ENCODE data around the gene UBL5.

Gene UBL5

DNA sequence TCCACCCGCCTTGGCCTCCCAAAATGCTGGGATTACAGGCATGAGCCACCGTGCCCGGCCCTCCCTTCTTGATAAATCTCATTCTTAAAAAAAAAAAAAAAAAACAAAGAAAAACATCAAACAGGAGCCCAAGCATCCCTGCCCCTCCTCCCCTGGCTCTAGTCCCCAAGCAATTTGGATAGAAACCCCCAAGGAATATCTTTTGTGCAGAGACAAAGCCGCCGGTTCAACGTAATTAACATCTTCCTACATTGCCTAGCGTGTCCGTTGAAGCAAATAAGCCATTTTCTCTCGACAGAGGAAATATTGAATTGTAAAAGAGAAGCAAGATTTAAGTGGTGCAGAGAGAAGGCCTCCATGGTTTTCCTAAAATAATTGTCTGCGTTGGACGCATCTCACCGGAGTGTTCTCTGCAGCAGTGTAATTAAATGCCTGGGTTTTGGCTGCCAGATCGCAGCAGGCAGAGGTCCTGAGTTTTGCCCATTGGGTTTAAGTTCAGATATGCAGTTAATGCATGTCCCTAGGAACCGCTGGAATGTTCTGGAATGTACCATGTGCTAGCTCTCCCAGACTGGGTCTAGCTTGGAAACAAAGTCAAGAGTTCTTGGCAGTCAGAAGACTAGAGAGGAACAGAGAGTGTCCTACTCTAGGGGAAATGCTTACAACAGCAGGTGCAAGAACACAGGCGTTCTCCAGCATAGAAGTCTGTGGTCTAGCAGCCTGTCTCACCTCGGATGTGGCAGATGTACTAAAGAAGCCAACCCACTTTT is 38.2 kb downstream of the UBL5 start:
- H4K12ac ChIP-seq (ENCODE audit: low read depth, low read length): no peak overlapping the region
- no peak overlapping the region for H3K18ac ChIP-seq (ENCODE audit: low read length)
- H3K9me3 ChIP-seq (ENCODE audit: insufficient read depth, low read depth, low read length): peaks cover 2% of the 10 kb centered on the region
- no CpG with 5 or more reads among the region's 16 CpGs for WGBS (ENCODE audit: extremely low coverage, insufficient coverage, insufficient read length)
- no peak for DNase-seq
- no peaks in the 10 kb centered on the region for H3K36me3 ChIP-seq (ENCODE audit: control insufficient read depth in 1 of 2, insufficient read depth in 2 of 2, low read length in 2 of 2)
- no peak overlapping the region for H2BK12ac ChIP-seq (ENCODE audit: low read length)
- no peaks in the 10 kb centered on the region for H3K4me1 ChIP-seq (ENCODE audit: control insufficient read depth in 1 of 2, insufficient read depth in 2 of 2, low read length in 2 of 2)
- H3K79me1 ChIP-seq (ENCODE audit: low read length): no peaks in the 10 kb centered on the region
- no peak overlapping the region for H3K4me3 ChIP-seq (ENCODE audit: low read depth, low read length)
- H3K27me3 ChIP-seq (ENCODE audit: insufficient read depth, low read length): no peaks in the 10 kb centered on the region
- no peak overlapping the region for H2AFZ ChIP-seq (ENCODE audit: insufficient read depth, low read length, poor library complexity)
- no peak overlapping the region for H3K4me2 ChIP-seq (ENCODE audit: low read length)
- no peak overlapping the region for H3K14ac ChIP-seq (ENCODE audit: low read length)
- H2AK5ac ChIP-seq (ENCODE audit: low read length): no peak overlapping the region
- H3K27ac ChIP-seq (ENCODE audit: low read depth, low read length): no peak overlapping the region
- H3K79me2 ChIP-seq (ENCODE audit: control insufficient read depth, insufficient read depth, low read length, poor library complexity): no peaks in the 10 kb centered on the region
- no peak overlapping the region for H3K9ac ChIP-seq (ENCODE audit: low read length)
- no peak overlapping the region for H2BK5ac ChIP-seq (ENCODE audit: low read depth, low read length, poor library complexity)
- no peak overlapping the region for H4K8ac ChIP-seq (ENCODE audit: low read depth, low read length)
- no peak overlapping the region for H2BK120ac ChIP-seq (ENCODE audit: insufficient read depth, low read length, poor library complexity)
- no peak overlapping the region for H3K4ac ChIP-seq (ENCODE audit: low read depth, low read length)
- H4K91ac ChIP-seq (ENCODE audit: low read depth, low read length): no peak overlapping the region
- no peak overlapping the region for H3K23ac ChIP-seq (ENCODE audit: low read length)

GRCh38 chr19:9868983-9869617 is 41.4 kb downstream of the UBL5 start:
- H3K18ac ChIP-seq (ENCODE audit: low read length): no peak overlapping the region
- H3K27ac ChIP-seq (ENCODE audit: low read depth, low read length): no peak overlapping the region
- H3K4me1 ChIP-seq (ENCODE audit: control insufficient read depth in 1 of 2, insufficient read depth in 2 of 2, low read length in 2 of 2): no peaks in the 10 kb centered on the region
- no peak overlapping the region for H3K9ac ChIP-seq (ENCODE audit: low read length)
- H3K14ac ChIP-seq (ENCODE audit: low read length): no peak overlapping the region
- no peak overlapping the region for H3K4ac ChIP-seq (ENCODE audit: low read depth, low read length)
- H3K79me1 ChIP-seq (ENCODE audit: low read length): no peaks in the 10 kb centered on the region
- H3K27me3 ChIP-seq (ENCODE audit: insufficient read depth, low read length): no peaks in the 10 kb centered on the region
- H4K8ac ChIP-seq (ENCODE audit: low read depth, low read length): no peak overlapping the region
- H4K91ac ChIP-seq (ENCODE audit: low read depth, low read length): no peak overlapping the region
- H3K9me3 ChIP-seq (ENCODE audit: insufficient read depth, low read depth, low read length): peaks cover 2% of the 10 kb centered on the region
- H3K4me2 ChIP-seq (ENCODE audit: low read length): no peak overlapping the region
- no peak overlapping the region for H4K12ac ChIP-seq (ENCODE audit: low read depth, low read length)
- H3K23ac ChIP-seq (ENCODE audit: low read length): no peak overlapping the region
- H2BK12ac ChIP-seq (ENCODE audit: low read length): no peak overlapping the region
- no peak for DNase-seq
- H2AK5ac ChIP-seq (ENCODE audit: low read length): no peak overlapping the region
- no peaks in the 10 kb centered on the region for H3K36me3 ChIP-seq (ENCODE audit: control insufficient read depth in 1 of 2, insufficient read depth in 2 of 2, low read length in 2 of 2)
- H3K4me3 ChIP-seq (ENCODE audit: low read depth, low read length): no peak overlapping the region
- H2AFZ ChIP-seq (ENCODE audit: insufficient read depth, low read length, poor library complexity): no peak overlapping the region
- WGBS (ENCODE audit: extremely low coverage, insufficient coverage, insufficient read length): no CpG with 5 or more reads among the region's 7 CpGs
- H2BK120ac ChIP-seq (ENCODE audit: insufficient read depth, low read length, poor library complexity): no peak overlapping the region
- H3K79me2 ChIP-seq (ENCODE audit: control insufficient read depth, insufficient read depth, low read length, poor library complexity): no peaks in the 10 kb centered on the region
- no peak overlapping the region for H2BK5ac ChIP-seq (ENCODE audit: low read depth, low read length, poor library complexity)

GRCh38 chr19:9871626-9872338 is 44.1 kb downstream of the UBL5 start:
- H4K91ac ChIP-seq (ENCODE audit: low read depth, low read length): no peak overlapping the region
- no peak overlapping the region for H3K23ac ChIP-seq (ENCODE audit: low read length)
- H3K79me2 ChIP-seq (ENCODE audit: control insufficient read depth, insufficient read depth, low read length, poor library complexity): no peaks in the 10 kb centered on the region
- H3K27ac ChIP-seq (ENCODE audit: low read depth, low read length): no peak overlapping the region
- H3K4me3 ChIP-seq (ENCODE audit: low read depth, low read length): no peak overlapping the region
- no CpG with 5 or more reads among the region's 16 CpGs for WGBS (ENCODE audit: extremely low coverage, insufficient coverage, insufficient read length)
- H3K36me3 ChIP-seq (ENCODE audit: control insufficient read depth in 1 of 2, insufficient read depth in 2 of 2, low read length in 2 of 2): no peaks in the 10 kb centered on the region
- H2AK5ac ChIP-seq (ENCODE audit: low read length): no peak overlapping the region
- no peaks in the 10 kb centered on the region for H3K4me1 ChIP-seq (ENCODE audit: control insufficient read depth in 1 of 2, insufficient read depth in 2 of 2, low read length in 2 of 2)
- H3K9me3 ChIP-seq (ENCODE audit: insufficient read depth, low read depth, low read length): peaks cover 2% of the 10 kb centered on the region
- H3K79me1 ChIP-seq (ENCODE audit: low read length): no peaks in the 10 kb centered on the region
- H3K9ac ChIP-seq (ENCODE audit: low read length): no peak overlapping the region
- H4K8ac ChIP-seq (ENCODE audit: low read depth, low read length): no peak overlapping the region
- no peak overlapping the region for H3K4me2 ChIP-seq (ENCODE audit: low read length)
- no peak overlapping the region for H4K12ac ChIP-seq (ENCODE audit: low read depth, low read length)
- H3K18ac ChIP-seq (ENCODE audit: low read length): no peak overlapping the region
- H2BK12ac ChIP-seq (ENCODE audit: low read length): no peak overlapping the region
- no peak for DNase-seq
- H3K14ac ChIP-seq (ENCODE audit: low read length): no peak overlapping the region
- no peak overlapping the region for H3K4ac ChIP-seq (ENCODE audit: low read depth, low read length)
- no peak overlapping the region for H2BK120ac ChIP-seq (ENCODE audit: insufficient read depth, low read length, poor library complexity)
- H3K27me3 ChIP-seq (ENCODE audit: insufficient read depth, low read length): no peaks in the 10 kb centered on the region
- H2BK5ac ChIP-seq (ENCODE audit: low read depth, low read length, poor library complexity): no peak overlapping the region
- H2AFZ ChIP-seq (ENCODE audit: insufficient read depth, low read length, poor library complexity): no peak overlapping the region

GRCh38 chr19:9872618-9873242 is 45.0 kb downstream of the UBL5 start:
- Histone ChIP-seq H3K23ac (ENCODE audit: low read length) (no peak overlapping the region), H3K27me3 (ENCODE audit: insufficient read depth, low read length) (no peaks in the 10 kb centered on the region), H3K4ac (ENCODE audit: low read depth, low read length) (no peak overlapping the region), H3K4me3 (ENCODE audit: low read depth, low read length) (no peak overlapping the region), H3K4me2 (ENCODE audit: low read length) (no peak overlapping the region), H3K9ac (ENCODE audit: low read length) (no peak overlapping the region), H3K4me1 (ENCODE audit: control insufficient read depth in 1 of 2, insufficient read depth in 2 of 2, low read length in 2 of 2) (no peaks in the 10 kb centered on the region), H3K79me2 (ENCODE audit: control insufficient read depth, insufficient read depth, low read length, poor library complexity) (no peaks in the 10 kb centered on the region), H2BK12ac (ENCODE audit: low read length) (no peak overlapping the region), H3K27ac (ENCODE audit: low read depth, low read length) (no peak overlapping the region), H2AFZ (ENCODE audit: insufficient read depth, low read length, poor library complexity) (no peak overlapping the region), H2AK5ac (ENCODE audit: low read length) (no peak overlapping the region), H3K14ac (ENCODE audit: low read length) (no peak overlapping the region), H4K8ac (ENCODE audit: low read depth, low read length) (no peak overlapping the region), H3K36me3 (ENCODE audit: control insufficient read depth in 1 of 2, insufficient read depth in 2 of 2, low read length in 2 of 2) (no peaks in the 10 kb centered on the region), H2BK5ac (ENCODE audit: low read depth, low read length, poor library complexity) (no peak overlapping the region), H3K79me1 (ENCODE audit: low read length) (no peaks in the 10 kb centered on the region), H3K9me3 (ENCODE audit: insufficient read depth, low read depth, low read length) (peaks cover 2% of the 10 kb centered on the region), H3K18ac (ENCODE audit: low read length) (no peak overlapping the region), H4K91ac (ENCODE audit: low read depth, low read length) (no peak overlapping the region), H4K12ac (ENCODE audit: low read depth, low read length) (no peak overlapping the region), H2BK120ac (ENCODE audit: insufficient read depth, low read length, poor library complexity) (no peak overlapping the region)
- no peak for DNase-seq
- WGBS (ENCODE audit: extremely low coverage, insufficient coverage, insufficient read length): 100% methylated on average over 1 of the region's 8 CpGs
